Prostate gland (tissue), 2 donors: Measurements from ENCODE around the gene RRP1B.

Source experiments
- CTCF ChIP-seq, 4 experiments: fragments of 200-600 bp in 2 of 4; fragments of 450-650 bp in 2 of 4; sonication (generic) in 2 of 4; IDR thresholded peaks; 1 replicate in 3 of 4; 2 replicates in 1 of 4; pipeline ENCODE4 v1.5.1; 2016 to 2019; ENCODE audit warnings: antibody characterized with exemption in 4 of 4, mild to moderate bottlenecking in 2 of 4, moderate library complexity in 2 of 4
- POLR2A ChIP-seq: fragments of 450-650 bp; IDR thresholded peaks from one replicate; pipeline ENCODE4 v1.6.1; 2016; ENCODE audit warnings: antibody characterized with exemption, mild to moderate bottlenecking

- TF ChIP-seq CTCF (IDR thresholded peaks at IDR 0.05) (no peak), POLR2A (no peak)
Observed at GRCh38 chr21:43708745-43709381, 49.5 kb downstream of the RRP1B start.
